T-helper 22 cell (primary cell): ENCODE results near the gene CDK9.
A peak's percentile ranks its signal among the peaks of the same experiment; 100 is the strongest.
"Not testable (repeated sequence)": the region's sequence is repeated elsewhere in the genome, so short reads cannot be mapped to it uniquely, and the experiment has no call there.

Source experiments
- DNase-seq: peaks from one replicate; pipeline ENCODE4 v3.0.0-alpha.2; 2020; ENCODE audit warnings: low read depth

CDK9 gene

DNA sequence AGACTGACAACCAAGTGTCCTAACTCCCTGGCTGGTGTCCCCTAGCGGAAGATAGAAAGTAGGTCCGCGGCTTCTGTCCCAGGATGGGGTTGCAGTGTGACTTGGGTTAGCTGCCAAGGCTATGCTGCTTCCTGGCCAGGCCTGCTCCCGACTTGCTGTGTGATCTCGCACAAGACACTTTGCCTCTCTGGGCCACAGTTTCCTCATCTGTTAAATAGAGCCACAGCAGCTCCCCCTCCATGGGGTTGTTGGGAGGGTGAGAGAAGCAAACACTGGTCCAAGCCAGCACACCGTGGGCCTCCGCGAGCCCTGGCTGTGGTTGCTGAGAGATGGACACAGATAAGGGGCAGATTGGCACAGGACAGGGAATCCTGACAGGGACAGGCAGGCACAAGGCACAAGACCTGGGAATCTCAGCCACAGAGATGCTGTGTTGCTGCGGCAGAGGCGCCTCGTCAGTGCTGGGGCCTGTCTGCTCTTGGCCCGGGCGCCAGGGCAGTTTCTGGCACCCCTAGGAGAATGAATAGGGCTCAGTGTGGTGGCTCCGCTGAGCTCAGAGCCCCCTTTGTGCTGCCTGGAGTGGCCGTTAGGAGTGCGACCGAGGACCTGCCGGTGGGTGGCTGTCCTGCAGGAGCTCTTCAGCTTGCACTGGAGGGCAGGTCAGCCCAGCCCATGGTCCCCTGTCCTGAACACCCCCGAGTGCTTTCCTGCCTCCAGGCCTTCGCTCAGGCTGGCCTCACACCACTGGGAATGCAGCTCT lies 5.5 kb upstream of the CDK9 start:
- DNase-seq = no peak

DNA sequence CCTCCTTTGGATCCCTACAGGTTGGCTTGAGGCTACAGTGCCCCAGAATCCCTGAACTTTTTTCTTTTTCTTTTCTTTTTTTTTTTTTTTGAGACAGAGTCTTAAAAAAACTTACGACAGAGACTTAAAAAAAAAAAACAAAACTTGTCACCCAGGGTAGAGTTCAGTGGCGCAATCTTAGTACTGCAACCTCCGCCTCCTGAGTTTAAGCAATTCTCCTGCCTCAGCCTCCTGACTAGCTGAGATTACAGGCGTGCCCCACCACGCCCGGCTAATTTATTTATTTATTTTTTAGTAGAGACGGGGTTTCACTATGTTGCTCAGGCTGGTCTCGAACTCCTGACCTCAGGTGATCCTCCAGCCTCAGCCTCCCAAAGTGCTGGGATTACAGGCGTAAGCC lies 4.9 kb upstream of the CDK9 start:
- not testable (repeated sequence) for DNase-seq

DNA sequence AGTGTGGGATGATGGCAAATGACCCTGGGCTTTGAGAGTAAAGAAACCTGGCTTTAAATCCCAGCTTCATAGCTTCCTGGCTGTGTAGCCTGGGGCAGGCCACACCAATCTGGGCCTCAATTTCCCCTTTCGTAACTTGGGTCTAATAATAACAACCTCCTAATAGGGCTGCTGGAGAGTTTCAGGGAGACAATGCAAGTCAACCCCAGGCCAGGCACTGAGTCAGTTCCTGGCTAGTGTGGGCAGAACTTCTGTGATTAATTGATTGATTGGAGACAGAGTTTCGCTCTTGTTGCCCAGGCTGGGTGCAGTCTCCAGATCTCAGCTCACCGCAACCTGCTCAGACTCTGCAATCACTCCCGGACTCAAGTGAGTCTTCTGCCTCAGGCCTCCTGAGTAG lies 4.0 kb upstream of the CDK9 start:
- no peak for DNase-seq

DNA sequence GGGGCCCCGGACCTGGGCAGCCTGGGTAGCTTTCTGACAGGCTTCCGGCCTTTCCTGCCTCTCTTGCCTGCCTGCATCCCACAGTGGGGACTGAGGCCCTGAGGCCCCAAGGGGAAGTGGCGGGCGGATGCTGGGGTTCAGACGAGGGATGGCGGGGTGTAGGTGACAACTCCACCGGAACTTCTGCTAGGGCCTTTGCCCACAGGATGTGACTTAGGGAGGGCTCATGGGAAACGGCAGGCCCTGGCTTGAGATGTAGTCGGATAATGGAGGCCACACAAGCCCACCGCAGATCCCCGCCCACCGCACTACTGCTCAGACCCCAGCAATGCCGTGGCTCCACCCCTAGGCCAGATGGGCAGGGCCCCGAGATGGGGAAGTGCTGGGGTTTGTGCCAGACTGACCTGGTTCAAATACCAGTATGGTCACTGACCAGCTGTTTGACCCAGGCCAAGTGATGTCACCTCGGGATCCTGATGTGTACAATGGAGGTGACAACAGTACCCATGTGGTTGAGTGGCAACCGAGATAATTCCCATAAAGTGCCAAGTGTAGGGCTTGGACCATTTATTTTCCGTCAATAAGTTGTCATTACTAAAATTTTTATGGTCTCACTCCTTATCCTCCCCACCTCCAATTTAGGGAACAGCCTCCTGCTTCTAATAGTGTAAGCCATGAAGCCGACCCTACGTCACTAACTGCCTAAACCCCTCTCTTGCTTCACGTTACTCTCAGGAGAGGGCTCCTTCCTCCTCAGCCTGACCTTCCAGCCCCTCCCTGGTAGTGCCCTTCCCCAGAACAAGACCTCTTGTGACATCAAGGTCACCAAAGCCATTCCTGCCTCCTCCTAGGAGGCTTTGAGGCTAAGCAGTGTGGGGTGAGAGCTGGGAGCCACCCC lies 2.5 kb upstream of the CDK9 start:
- DNase-seq = peak; percentile 73

DNA sequence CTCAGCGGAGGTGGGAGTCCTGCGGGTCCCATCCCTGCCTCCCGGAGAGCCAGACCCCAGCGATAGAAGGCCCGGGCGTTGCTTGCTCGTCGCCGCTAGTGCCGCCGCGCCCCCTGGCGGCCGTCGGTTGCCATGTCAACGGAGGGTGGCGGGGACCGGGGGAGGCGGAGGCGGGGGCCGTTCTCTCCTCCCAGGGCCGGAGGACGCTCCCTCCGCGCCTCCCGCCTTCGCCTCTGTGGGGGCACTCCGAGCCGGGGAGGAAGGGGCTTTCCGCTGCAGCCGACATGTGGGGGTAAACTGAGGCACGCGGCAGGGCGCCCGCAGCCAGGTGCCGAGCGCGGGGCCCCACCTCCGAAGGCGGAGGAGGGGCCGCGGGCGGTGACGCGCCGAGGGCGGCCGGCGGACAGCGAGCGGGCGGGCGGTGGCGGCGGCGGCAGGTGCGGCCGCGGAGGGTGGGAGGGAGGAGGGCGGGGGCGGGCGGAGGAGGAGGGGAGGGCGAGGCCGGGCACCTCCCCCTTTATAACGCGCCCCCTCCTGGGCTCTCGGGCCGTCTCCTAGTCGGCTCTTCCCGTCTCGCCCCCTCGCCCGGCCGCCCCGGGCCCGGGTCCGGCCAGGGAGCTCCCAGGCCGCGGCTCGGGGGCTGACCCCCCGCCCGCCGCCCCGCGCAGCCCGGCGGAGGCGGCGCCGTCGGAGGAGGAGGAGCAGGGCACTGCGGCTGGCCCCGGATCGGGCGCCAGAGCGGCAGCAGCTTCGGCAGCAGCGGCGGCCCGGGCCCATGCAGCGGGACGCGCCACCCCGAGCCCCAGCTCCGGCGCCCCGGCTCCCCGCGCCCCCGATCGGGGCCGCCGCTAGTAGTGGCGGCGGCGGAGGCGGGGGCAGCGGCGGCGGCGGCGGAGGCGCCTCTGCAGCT lies 556 bp upstream of the CDK9 start:
- DNase-seq = peak; percentile 77

DNA sequence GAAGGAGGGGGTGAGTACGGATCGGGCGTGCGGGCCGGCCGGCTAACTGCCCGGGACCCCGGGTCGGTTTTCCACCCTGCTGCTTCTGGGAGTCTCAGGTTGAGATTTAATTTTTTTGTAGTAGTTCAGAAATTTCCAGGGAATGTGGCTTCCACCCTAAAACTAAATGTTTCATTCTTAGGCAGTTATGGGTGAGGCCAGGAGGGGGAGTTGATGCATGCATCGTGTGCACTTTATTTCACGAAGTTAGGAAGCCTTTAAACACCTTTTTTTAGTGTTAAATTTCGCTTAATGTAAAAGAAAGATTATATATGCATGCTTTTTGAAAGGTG lies 905 bp downstream of the CDK9 start:
- no peak for DNase-seq

DNA sequence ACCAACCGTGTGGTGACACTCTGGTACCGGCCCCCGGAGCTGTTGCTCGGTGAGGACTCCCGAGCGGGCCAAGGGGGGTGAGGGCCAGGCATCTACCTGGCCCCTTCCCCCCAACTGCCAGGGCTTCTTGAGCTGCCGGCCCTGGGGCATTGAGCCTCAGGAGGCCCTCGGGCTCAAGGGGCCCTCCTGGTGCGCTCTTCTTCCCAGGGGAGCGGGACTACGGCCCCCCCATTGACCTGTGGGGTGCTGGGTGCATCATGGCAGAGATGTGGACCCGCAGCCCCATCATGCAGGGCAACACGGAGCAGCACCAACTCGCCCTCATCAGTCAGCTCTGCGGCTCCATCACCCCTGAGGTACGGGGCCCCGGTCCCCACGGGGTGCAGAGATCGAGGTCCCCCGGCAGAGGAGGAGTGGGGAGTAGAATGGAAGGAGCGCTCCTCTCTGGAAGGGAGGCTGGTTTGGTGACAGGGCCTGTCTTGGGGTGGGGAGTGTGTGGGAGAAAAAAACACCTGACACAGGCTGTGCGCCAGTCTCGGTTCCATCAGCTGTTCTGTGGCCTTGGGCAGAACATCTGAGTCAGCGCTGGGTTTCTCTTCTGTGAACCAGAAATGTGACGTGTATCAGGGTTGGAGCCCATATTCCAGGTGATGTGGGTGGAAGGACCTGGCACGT lies 2.6 kb downstream of the CDK9 start:
- no peak for DNase-seq

DNA sequence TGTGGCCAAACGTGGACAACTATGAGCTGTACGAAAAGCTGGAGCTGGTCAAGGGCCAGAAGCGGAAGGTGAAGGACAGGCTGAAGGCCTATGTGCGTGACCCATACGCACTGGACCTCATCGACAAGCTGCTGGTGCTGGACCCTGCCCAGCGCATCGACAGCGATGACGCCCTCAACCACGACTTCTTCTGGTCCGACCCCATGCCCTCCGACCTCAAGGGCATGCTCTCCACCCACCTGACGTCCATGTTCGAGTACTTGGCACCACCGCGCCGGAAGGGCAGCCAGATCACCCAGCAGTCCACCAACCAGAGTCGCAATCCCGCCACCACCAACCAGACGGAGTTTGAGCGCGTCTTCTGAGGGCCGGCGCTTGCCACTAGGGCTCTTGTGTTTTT lies 3.3 kb downstream of the CDK9 start:
- no peak for DNase-seq

DNA sequence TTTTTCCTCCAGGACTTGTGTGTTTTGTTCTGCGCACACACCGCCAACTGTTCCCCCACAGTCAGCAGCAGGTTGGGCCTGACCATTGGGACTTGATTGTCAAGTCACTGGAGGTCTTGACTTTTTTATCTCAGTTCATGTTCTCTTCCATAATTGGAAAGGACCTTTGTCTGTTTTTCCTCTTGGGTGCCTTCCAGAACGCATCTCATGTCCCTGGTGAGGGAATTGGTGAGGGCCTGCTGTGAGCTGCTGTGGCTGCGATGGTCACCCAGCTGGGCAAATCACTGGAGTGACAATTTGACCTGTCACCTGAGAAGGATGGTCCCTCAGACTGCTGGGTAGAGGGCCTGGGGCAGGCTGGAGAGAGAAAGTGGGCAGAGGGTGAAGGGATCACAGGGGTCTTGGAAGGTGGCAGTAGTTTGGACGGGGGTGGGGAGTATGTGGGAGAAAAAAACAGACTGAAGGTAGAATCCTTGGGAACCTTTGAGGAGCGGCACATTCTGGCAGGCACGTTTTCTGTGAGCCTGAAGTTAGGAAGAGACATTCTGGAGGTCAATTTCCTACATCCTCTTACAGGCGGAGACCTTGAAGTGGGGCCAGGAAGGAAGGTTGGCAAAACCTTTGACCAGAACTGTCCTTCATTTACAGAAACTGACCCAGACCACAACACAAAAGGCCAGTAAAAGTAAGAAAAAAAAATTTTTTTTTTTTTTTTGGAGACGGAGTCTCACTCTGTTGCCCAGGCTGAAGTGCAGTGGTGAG lies 4.4 kb downstream of the CDK9 start:
- DNase-seq = no peak

DNA sequence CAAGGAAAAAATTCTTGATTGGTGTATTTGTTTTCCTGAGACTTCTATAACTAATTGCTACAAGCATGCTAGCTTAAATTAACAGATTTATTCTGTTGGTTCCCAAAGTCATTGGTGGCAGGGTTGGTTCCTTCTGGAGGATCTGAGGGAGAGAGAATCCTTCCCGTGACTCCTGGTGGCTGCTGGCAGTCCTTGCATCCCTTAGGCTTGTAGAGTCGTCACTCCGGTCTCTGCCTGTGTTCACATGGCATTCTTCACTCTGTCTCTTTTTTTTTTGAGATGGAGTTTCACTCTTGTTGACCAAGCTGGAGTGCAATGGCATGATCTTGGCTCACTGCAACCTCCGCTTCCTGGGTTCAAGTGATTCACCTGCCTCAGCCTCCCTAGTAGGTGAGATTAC lies 5.3 kb downstream of the CDK9 start:
- no peak for DNase-seq

DNA sequence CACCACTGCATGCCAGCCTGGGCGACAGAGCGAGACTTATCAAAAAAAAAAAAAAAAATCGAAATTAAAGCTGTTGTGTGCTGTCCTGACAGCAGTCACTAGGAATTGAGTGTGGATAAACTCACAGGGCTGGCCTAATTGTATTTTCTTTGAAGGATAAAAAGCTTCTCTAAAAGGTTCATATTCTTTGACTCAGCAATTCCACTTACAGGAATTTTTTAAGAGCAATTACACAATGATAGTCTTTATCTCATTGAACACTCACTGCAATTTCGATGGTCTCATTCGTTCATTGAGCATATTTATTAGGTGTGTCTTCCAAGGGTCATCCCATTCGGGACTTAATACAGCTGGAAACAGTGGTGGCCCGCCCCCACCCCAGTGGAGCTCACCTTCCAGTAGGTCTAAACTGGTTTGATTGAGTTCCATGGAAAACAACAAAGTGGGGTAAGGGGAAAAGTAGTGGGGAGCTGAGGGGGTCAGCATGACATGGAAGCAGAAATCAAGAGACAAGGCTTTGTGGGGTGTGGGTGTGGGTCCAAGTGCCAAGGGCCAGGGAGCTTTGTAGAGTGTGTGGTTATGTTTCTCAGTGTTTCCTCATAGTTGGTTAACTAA lies 6.7 kb downstream of the CDK9 start:
- no peak for DNase-seq

DNA sequence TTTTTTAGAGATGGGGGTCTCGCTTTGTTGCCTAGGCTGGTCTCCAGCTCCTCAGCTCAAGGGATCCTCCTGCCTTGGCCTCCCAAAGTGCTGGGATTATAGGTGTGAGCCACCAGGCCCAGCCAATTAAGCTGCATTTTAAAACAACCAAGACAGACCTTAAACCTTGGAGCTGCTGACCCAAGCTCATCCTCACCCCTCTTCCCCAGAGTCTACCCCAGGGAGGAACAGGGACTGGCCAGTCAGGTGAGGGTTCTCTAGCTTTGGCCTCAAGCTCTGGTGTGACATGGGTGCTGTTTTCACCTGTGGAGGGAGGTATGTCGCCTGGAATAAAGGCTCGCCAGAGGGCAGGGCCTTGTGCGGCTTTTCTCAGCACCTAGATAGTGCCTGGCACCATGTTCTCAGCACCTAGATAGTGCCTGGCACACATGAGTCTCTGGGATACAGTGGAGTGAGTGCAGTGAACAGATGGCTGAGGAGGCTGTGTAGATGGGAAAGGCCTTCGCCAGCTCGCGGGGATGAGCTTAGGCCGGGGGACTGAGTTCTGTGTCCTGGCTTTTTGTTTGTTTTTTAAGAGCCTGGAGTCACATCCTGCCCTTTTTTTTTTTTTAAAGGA lies 7.4 kb downstream of the CDK9 start:
- no peak for DNase-seq

DNA sequence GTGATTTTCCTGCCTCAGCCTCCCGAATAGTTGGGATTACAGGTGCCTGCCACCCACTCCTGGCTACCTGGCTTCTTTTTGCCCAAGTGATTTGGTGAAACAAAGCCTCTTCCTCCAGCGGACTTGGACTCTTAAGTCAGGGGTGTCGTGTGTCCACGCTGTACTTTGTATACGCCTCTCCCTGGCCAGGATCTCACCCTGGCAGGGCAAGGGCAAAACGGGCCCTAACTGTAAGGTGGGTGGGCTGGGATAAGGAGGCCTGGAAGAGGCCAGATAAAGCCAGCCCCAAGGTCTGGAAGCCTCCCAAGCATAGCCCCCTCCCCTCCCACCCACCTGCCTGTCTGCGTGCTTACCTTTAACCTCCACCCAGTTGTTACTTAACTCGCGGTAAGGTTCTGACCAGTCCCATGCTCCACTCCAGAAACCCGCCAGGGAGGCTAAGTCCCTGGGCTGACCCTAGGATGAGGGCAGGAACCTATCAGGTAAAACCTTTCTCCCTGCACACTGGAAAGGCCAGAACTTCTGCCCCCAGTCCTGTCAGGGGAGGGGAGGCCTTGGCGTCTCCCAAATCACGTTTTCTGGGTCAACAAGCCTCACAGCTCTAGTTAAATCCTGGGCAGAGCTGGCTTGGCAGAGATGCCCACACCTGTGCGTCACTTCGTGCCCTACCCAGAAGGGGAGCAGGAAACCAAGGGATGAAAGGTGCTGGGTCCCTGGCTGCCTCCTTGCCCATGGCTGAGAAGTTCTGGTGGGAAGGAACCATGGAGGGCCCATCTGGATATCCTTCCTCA lies 8.4 kb downstream of the CDK9 start:
- no peak for DNase-seq

DNA sequence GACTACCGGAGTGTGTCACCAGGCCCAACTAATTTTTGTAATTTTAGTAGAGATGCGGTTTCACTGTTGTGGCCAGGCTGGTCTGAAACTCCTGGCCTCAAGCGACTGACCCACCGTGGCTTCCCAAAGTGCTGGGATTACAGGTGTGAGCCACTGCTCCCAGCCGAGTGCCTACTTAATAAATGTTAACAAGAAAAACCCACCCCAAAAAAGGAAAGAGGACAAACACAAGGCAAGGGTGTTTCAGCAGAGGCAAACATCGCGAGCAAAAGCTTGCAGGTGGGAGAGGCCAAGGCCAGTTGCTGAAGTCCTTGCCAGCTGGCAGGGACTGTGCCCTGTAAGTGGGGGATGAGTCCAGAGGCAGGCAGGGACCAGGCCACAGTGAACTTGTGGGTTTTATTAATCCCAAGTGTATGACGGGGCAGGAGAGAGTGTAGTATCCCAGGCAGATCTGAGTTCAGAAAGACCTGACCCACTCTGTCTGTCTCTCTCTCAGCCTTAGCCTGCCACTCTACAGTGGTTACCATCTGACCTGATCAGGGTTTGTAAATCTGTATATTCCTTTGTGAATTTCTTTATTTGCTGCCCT lies 10.5 kb downstream of the CDK9 start:
- DNase-seq = no peak

DNA sequence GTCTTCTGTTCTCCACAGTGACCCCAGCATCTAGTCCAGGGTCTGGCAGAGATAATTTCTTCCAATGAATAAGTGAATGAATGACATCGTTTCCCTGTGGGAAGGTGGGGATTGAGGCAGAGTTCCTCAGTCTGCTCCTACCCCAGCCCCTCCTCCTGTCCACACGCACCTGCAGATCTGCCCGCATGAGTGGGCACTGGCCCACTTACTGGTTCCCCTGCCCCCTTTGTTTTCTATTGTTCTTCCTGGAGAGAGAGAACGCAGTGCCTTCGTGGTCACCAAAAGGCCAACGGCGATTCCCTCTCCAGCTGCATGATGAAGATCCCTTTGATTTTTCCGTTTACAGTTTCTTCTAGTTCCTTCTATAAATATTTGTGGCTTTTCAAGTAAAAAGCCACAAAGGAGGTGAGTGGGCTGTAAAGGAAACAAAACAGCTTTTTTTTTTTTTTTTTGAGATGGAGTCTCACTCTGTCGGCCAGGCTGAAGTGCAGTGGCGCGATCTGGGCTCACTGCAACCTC lies 11.1 kb downstream of the CDK9 start:
- DNase-seq = no peak

DNA sequence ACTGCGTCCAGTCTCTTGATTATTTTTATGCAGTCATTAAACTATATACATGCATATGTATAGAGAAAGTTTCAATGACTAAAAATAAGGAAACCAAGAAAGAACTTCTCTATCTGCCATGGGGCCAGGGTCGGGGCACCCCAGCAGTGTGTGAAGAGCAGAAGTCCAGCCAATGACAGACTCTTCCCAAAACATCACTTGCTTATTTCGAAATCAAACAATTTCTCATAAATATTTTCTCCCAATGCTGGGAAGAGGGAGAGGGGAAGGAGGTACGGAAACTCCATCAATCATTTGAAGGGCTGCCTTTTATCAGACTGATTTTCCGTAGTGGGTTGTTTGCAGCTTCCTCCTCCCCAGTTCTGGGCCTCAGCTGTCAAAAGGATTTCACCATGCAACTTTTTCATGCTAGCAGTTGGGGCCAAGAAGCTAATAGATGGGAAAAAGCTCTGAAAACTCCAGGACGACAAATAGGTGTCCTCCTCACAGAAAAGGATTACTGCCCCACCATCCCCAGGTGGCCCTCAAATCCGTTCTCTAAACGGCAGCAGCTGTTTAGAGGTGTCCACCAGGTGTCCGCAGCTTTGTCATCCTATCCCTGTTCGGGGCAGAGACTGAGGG lies 16.2 kb downstream of the CDK9 start:
- no peak for DNase-seq

DNA sequence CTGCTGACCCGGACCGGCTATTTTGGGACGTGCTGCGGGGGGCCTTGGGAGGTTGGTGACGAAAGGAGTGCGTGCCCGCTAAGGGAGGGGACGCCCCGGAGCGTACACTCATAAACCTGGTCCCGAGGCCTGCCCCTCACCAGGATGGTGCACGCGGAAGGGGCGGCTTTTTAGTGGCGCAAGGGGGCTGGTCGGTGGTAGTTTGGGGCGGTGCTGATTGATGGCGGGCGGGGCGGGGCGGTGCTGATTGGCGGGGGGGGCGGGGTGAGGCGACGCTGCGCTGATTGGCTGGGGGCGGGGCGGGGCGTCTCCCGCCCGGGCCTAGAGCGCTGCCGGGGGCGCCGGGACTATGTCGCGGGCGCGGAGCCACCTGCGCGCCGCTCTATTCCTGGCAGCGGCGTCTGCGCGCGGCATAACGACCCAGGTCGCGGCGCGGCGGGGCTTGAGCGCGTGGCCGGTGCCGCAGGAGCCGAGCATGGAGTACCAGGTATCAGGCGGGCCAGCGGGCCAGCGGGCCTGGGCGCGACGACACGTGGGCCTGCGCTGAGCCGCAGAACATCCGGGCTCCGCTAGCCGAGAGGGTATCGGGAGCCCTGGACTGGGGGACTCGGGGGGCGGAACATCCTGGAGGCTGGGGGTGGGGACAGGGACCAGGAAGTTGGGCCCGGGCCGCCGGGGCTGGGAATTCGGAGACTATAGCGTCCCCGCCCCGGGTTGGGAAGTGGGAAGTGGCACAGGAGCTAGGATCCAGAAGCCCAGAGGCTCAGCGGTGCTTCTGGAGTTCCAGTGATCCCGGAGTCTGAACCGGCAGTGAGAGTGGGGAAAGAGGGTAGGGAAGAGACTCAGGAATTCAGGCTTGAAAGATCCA lies 17.0 kb downstream of the CDK9 start, which contains the start of gene FPGS:
TSS of gene FPGS (plus strand) at position 307 of the 868 bp plus-strand sequence. CDS start at position 350, 43 bp downstream.
- DNase-seq = peak; percentile 78
